ENCODE data around the gene ARHGEF7.

The ARHGEF7 gene

GRCh38 chr13:111326981-111327642 lies 212.0 kb downstream of the ARHGEF7 start:
- no peak for DNase-seq

GRCh38 chr13:111327730-111328573 lies 212.8 kb downstream of the ARHGEF7 start:
- DNase-seq, result no peak

- DNase-seq, result no peak
Measured at GRCh38 chr13:111328574-111329410, 213.7 kb downstream of the ARHGEF7 start.

GRCh38 chr13:111329641-111330040 lies 214.5 kb downstream of the ARHGEF7 start:
- DNase-seq, result no peak

GRCh38 chr13:111330066-111330610 lies 215.0 kb downstream of the ARHGEF7 start:
- no peak for DNase-seq

GRCh38 chr13:111335298-111335697 lies 220.2 kb downstream of the ARHGEF7 start:
- DNase-seq, result no peak

GRCh38 chr13:111336666-111337065 lies 221.6 kb downstream of the ARHGEF7 start:
- no peak for DNase-seq

- DNase-seq, result peak; percentile 60
Measured at GRCh38 chr13:111337206-111337605, 222.1 kb downstream of the ARHGEF7 start.

- no peak for DNase-seq
Measured at GRCh38 chr13:111337741-111338140, 222.6 kb downstream of the ARHGEF7 start.

GRCh38 chr13:111338841-111339240 lies 223.7 kb downstream of the ARHGEF7 start:
- DNase-seq, result no peak

GRCh38 chr13:111339366-111340143 lies 224.4 kb downstream of the ARHGEF7 start:
- DNase-seq, result no peak

- DNase-seq, result no peak
Measured at GRCh38 chr13:111341886-111342285, 226.8 kb downstream of the ARHGEF7 start.

- no peak for DNase-seq
Measured at GRCh38 chr13:111342721-111343120, 227.6 kb downstream of the ARHGEF7 start.

- no peak for DNase-seq
Measured at GRCh38 chr13:111343186-111343805, 228.2 kb downstream of the ARHGEF7 start.

GRCh38 chr13:111344471-111345191 lies 229.5 kb downstream of the ARHGEF7 start:
- DNase-seq, result no peak

GRCh38 chr13:111345682-111346081 lies 230.6 kb downstream of the ARHGEF7 start:
- no peak for DNase-seq

- no peak for DNase-seq
Measured at GRCh38 chr13:111346101-111346680, 231.1 kb downstream of the ARHGEF7 start.

- no peak for DNase-seq
Measured at GRCh38 chr13:111347438-111347837, 232.3 kb downstream of the ARHGEF7 start.

GRCh38 chr13:111353508-111353907 lies 238.4 kb downstream of the ARHGEF7 start:
- DNase-seq, result no peak

- no peak for DNase-seq
Measured at GRCh38 chr13:111354789-111355188, 239.7 kb downstream of the ARHGEF7 start.
